ENCODE results near the gene GUCY1A2.

Gene GUCY1A2

GRCh38 chr11:106997227-106997626 lies 21.0 kb downstream of the GUCY1A2 start:
- DNase-seq: peak; percentile 52

GRCh38 chr11:106996691-106997090 lies 21.6 kb downstream of the GUCY1A2 start:
- DNase-seq: no peak

GRCh38 chr11:106990331-106990730 lies 27.9 kb downstream of the GUCY1A2 start:
- peak; percentile 44 for DNase-seq

DNA sequence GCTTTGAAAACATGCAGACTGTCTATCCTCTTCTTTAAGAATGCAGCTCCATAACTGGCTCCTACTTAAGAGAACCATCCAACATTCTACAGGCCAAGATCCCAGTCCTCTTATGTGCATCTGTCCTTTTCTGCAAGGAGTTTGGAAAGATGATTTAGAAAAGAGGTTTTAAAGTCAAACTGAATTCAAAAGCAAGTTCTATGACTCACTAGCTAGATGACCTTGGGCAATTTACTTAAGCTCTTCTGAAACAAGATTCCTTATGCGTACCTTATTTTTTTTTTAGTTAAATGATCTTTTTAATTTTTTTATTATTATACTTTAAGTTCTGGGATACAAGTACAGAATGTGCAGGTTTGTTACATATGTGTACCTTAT lies 29.2 kb downstream of the GUCY1A2 start:
- no peak for DNase-seq

- DNase-seq: peak; percentile 50
Observed at GRCh38 chr11:106988151-106989077, 29.9 kb downstream of the GUCY1A2 start.

GRCh38 chr11:106986673-106987072 lies 31.6 kb downstream of the GUCY1A2 start:
- DNase-seq: no peak

DNA sequence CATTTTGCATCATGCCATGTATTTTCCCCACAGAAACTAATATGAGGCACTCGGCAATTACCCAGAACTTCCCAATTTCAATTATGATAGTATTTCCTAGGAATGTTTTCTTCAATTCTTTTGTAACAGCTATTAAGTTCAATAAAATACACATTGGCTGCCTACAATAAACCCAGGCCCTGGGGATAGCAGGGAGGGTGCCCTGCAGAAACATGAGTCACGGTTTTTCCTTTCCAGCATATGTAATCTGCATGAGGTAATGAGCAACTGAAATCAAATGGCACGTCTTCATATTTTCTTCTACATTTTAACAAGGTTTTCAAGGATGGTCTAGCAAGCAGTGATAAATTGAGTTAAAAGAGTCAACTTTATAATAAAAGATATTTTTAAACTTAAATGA lies 32.0 kb downstream of the GUCY1A2 start:
- no peak for DNase-seq

- DNase-seq: no peak
Observed at GRCh38 chr11:106983991-106984390, 34.3 kb downstream of the GUCY1A2 start.

DNA sequence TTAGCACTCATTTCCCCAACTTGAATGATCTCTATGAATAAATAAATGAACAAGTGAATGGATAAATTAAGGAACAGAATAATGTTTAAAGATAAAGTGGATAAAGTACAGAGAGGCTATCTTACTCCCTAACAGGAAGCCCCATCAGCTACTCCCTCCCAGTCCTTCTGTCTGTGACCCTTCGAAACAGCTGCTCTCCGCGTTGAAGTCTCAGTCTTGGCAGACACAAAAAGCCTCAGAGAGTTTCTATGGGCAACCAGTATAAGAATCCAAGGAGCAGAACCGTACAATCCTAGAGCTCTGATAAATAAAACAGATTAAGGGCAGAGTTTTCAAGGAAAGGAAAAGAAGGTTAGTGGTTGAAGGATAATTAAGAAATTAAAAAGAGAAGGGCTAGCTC lies 35.0 kb downstream of the GUCY1A2 start:
- DNase-seq: no peak

- DNase-seq: no peak
Observed at GRCh38 chr11:106974831-106975230, 43.4 kb downstream of the GUCY1A2 start.

DNA sequence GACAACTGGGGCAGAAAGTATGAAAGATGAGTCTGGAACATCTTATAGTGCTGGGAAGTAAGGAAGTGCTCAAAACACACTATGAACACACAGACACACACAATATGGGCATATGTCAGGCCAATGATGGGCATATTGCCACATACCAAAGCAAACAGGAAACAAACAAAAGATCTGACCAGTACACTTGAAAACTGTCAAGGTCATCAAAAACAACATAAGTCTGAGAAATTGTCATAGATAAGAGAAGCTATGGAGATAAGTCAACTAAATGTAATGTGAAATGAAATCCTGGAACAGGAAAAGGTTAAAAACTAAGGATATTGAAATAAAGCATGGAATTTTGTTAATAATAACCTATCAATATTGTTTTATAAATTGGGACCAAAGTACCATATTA lies 46.4 kb downstream of the GUCY1A2 start:
- no peak for DNase-seq

DNA sequence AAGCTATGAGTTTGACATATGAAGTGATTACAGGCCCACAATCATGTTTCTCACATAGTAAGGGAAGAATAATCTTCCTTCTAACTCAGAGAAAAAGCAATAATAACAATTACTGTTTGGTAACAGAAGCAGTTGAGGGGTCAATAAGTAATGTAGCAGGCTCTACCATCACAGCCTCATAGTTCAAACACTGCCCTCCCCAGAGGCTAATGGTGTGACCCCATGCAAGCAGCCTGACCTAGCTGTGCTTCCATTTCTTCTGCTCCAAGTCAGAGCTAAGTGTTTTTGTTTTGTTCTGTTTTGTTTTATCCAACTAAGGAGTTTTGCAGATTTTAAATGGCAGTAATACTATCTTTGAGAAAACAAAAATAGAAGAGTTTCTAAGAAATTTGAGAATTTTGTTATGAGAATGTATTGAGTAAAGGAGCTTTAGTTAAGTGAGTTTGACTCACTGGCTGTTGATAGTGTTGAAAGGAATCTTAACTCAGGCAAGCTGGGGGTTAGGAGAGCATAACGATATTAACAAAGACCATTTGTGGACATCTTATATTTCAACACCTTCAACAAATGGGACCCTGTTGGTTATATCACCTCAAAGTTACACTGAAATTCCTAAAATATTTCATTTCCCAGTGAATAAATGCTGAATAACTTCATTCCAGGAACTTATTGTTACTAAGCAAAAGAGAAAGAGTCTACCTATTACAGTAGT lies 48.5 kb downstream of the GUCY1A2 start:
- DNase-seq: no peak

- no peak for DNase-seq
Observed at GRCh38 chr11:106962995-106963394, 55.3 kb downstream of the GUCY1A2 start.

GRCh38 chr11:106961518-106961917 lies 56.8 kb downstream of the GUCY1A2 start:
- peak; percentile 26 for DNase-seq

GRCh38 chr11:106961048-106961447 lies 57.2 kb downstream of the GUCY1A2 start:
- no peak for DNase-seq

- DNase-seq: no peak
Observed at GRCh38 chr11:106959800-106960199, 58.5 kb downstream of the GUCY1A2 start.

DNA sequence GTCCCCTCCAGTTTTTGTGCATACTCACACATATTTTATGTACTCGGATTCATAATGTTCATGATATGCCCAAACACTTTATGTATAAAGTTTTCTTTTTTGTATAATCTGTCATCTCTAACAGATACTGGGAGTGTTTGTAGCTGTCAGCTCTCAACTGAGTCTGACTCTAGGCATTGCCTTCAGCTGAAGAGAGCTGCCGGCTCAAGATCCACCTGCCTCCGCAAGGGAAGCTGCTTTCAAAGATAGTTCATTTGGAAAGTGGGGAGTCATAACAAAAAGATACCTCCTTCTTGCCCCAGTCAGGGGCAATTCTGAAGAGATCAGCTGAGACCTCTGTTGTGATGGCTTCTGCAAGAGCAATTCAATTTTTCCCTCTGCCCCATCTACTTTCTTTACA lies 58.9 kb downstream of the GUCY1A2 start:
- no peak for DNase-seq

GRCh38 chr11:106958517-106959248 lies 59.6 kb downstream of the GUCY1A2 start:
- no peak for DNase-seq

- DNase-seq: no peak
Observed at GRCh38 chr11:106957030-106957482, 61.2 kb downstream of the GUCY1A2 start.

DNA sequence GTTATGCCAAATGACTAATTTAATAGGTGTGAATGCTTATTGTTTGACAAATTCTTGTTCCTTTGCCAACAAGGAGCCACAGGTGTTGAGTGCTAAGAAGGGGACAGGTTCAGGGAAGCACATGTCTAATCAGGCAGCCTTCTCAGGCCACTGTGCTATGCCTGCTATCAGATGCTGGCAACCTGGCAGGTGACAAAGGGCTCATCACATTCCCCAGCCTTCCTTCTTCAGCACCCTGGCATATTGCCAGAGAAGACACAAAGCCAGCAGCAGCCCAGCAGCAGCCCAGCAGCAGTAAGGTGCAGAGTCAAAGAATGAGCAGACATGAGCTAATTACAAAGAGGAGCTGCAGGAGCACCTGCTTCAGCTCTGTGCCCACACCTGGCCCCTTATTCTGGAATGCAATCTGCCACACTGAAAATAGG lies 68.2 kb downstream of the GUCY1A2 start:
- no peak for DNase-seq

GRCh38 chr11:106943089-106943488 lies 75.2 kb downstream of the GUCY1A2 start:
- DNase-seq: no peak

DNA sequence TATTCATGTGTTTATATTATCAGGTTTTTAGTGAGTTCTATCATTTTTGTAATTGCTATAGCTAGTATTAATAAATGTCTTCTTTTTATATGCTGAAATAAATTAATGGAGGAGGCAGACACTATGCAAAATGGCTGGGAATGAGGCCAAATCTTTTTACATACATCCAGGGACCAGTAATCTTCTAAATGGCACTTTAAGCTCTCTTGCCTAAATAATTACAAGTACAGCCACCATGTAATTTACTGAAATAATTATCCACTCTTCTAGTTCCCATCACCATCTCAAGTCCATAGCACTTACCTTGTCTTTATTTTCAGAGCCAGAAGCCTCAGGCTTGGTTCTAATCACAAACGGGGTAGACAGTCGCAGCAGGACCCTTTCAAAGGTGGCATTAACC lies 79.1 kb downstream of the GUCY1A2 start:
- DNase-seq: no peak

GRCh38 chr11:106937111-106937510 lies 81.2 kb downstream of the GUCY1A2 start:
- no peak for DNase-seq

Data from eye (tissue), 1 donor.